ENCODE data around the gene GRN.
"Not testable (repeated sequence)": the region's sequence is repeated elsewhere in the genome, so short reads cannot be mapped to it uniquely, and the experiment has no call there.

DNA sequence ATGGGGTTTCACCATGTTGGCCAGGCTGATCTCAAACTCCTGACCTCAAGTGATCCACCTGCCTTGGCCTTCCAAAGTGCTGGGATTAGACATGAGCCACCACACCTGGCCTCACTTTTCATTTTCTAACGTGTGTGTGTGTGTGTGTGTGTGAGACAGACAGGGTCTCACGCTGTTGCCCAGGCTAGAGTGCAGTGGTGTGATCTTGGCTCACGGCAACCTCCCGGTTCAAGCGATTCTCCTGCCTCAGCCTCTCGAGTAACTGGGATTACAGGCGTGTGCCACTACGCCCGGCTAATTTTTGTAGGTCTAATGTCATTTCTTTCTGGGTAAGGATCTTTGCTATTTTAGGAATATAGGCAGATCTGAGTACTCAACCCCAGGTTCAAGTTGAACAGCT is 49.0 kb downstream of the GRN start:
- TF ChIP-seq POLR2A (IDR thresholded peaks at IDR 0.05), result not testable (repeated sequence)
- TF ChIP-seq, protein P1, sequence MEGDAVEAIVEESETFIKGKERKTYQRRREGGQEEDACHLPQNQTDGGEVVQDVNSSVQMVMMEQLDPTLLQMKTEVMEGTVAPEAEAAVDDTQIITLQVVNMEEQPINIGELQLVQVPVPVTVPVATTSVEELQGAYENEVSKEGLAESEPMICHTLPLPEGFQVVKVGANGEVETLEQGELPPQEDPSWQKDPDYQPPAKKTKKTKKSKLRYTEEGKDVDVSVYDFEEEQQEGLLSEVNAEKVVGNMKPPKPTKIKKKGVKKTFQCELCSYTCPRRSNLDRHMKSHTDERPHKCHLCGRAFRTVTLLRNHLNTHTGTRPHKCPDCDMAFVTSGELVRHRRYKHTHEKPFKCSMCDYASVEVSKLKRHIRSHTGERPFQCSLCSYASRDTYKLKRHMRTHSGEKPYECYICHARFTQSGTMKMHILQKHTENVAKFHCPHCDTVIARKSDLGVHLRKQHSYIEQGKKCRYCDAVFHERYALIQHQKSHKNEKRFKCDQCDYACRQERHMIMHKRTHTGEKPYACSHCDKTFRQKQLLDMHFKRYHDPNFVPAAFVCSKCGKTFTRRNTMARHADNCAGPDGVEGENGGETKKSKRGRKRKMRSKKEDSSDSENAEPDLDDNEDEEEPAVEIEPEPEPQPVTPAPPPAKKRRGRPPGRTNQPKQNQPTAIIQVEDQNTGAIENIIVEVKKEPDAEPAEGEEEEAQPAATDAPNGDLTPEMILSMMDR (IDR thresholded peaks at IDR 0.05), result not testable (repeated sequence)
